ENCODE data around the gene PMAIP1.

- TF ChIP-seq CTCF (optimal IDR thresholded peaks at IDR 0.05 in 1 of 3, IDR thresholded peaks at IDR 0.05 in 1 of 3, conservative IDR thresholded peaks at IDR 0.05 in 1 of 3; ENCODE audit: extremely low read depth in 1 of 3, insufficient read depth in 2 of 3, low read length in 3 of 3) (no peak), EZH2 (IDR thresholded peaks at IDR 0.05; ENCODE audit: low read length) (no peak)
These were observed 39.3 kb downstream of the PMAIP1 start for GRCh38 chr18:59939127-59939526.
